ENCODE measurements around the gene MORN1.

GRCh38 chr1:2315674-2316450 lies 75.5 kb downstream of the MORN1 start:
- TF ChIP-seq CTCF (IDR thresholded peaks at IDR 0.05 in 8 of 11, conservative IDR thresholded peaks at IDR 0.05 in 3 of 11) (no peak), POLR2AphosphoS5 (IDR thresholded peaks at IDR 0.05) (peak in 1 of 3 donors; percentile 2), POLR2A (IDR thresholded peaks at IDR 0.05) (no peak)
